Neural cell (in vitro differentiated cells): ENCODE data around the gene PLXNA4. TPM values are rescaled to one million over a fixed set of nuclear protein-coding genes. Genes with fewer than 3 reads are reported as not detected.

Experiments
- H2AFZ ChIP-seq: fragments of 200-600, 300-800 bp; sonication (generic), shearing (Covaris generic); 2 replicates; pipeline ENCODE4 v1.6.0; 2014; ENCODE audit warnings: low read depth, mild to moderate bottlenecking, antibody characterized with exemption, low read length, moderate library complexity
- H3F3A ChIP-seq: fragments of 200-600 bp; shearing (Covaris generic); 2 replicates; pipeline ENCODE4 v1.6.1; 2016; ENCODE audit warnings: mild to moderate bottlenecking, moderate library complexity, mixed read lengths, antibody characterized with exemption, low read length; ENCODE audit not compliant: insufficient read depth, poor library complexity, severe bottlenecking
- H3K27ac ChIP-seq: fragments of 200-600, 300-800 bp; sonication (generic), shearing (Covaris generic); 2 replicates; pipeline ENCODE4 v1.5.1; 2014; ENCODE audit warnings: mild to moderate bottlenecking, low read length, moderate library complexity
- H3K27me3 ChIP-seq: fragments of 300-800, 200-600 bp; sonication (generic), shearing (Covaris generic); 2 replicates; pipeline ENCODE4 v1.6.0; 2014; ENCODE audit warnings: mild to moderate bottlenecking, low read depth, low read length, moderate library complexity; ENCODE audit not compliant: insufficient read depth
- H3K36me3 ChIP-seq: fragments of 300-800, 200-600 bp; sonication (generic), shearing (Covaris generic); 2 replicates; pipeline ENCODE4 v1.5.1; 2014; ENCODE audit warnings: mild to moderate bottlenecking, antibody characterized with exemption, low read length, moderate library complexity; ENCODE audit not compliant: insufficient read depth
- H3K4me2 ChIP-seq: fragments of 300-800, 200-600 bp; sonication (generic), shearing (Covaris generic); 2 replicates; pipeline ENCODE4 v1.6.0; 2014; ENCODE audit warnings: mild to moderate bottlenecking, low read length
- H3K4me3 ChIP-seq: fragments of 300-800, 200-600 bp; sonication (generic), shearing (Covaris generic); 2 replicates; pipeline ENCODE4 v1.5.1; 2014; ENCODE audit warnings: mild to moderate bottlenecking, low read length, moderate library complexity
- H3K79me2 ChIP-seq: fragments of 200-600 bp; shearing (Covaris generic); replicated peaks from 2 replicates; pipeline ENCODE4 v1.6.0; 2014; ENCODE audit warnings: mild to moderate bottlenecking, low read length, moderate library complexity; ENCODE audit not compliant: insufficient read depth
- H3K9ac ChIP-seq: fragments of 300-800, 200-600 bp; sonication (generic), shearing (Covaris generic); 2 replicates; pipeline ENCODE4 v1.6.1; 2016; ENCODE audit warnings: mild to moderate bottlenecking, low read length, mixed read lengths
- H3K9me2 ChIP-seq: fragments of 200-600 bp; shearing (Covaris generic); 2 replicates; pipeline ENCODE4 v1.6.1; 2016; ENCODE audit warnings: mild to moderate bottlenecking, low read length, mixed read lengths; ENCODE audit not compliant: insufficient read depth
- H3K9me3 ChIP-seq: fragments of 200-600, 300-800 bp; sonication (generic), shearing (Covaris generic); 2 replicates; pipeline ENCODE4 v1.6.1; 2016; ENCODE audit warnings: mild to moderate bottlenecking, mixed run types, low read length, moderate library complexity, mixed read lengths
- H4K20me1 ChIP-seq: fragments of 200-600 bp; shearing (Covaris generic); 2 replicates; pipeline ENCODE4 v1.6.1; 2016; ENCODE audit warnings: mild to moderate bottlenecking, mixed run types; ENCODE audit not compliant: insufficient read depth
- EP300 ChIP-seq: fragments of 450-650 bp; conservative IDR thresholded peaks from 2 replicates; pipeline ENCODE4 v1.6.1; 2014; ENCODE audit warnings: antibody characterized with exemption, mild to moderate bottlenecking, moderate library complexity; ENCODE audit not compliant: poor library complexity, severe bottlenecking
- EZH2 ChIP-seq: fragments of 200-600, 300-800 bp; shearing (Covaris generic), sonication (generic); IDR thresholded peaks from 2 replicates; pipeline ENCODE4 v1.6.1; 2014; ENCODE audit warnings: antibody characterized with exemption, low read length, borderline replicate concordance, mild to moderate bottlenecking; ENCODE audit not compliant: insufficient read depth, poor library complexity, severe bottlenecking
- MXI1 ChIP-seq: fragments of 450-650 bp; conservative IDR thresholded peaks from 2 replicates; pipeline ENCODE4 v1.6.1; 2014; ENCODE audit warnings: antibody characterized with exemption, mild to moderate bottlenecking; ENCODE audit not compliant: poor library complexity, severe bottlenecking
- POLR2AphosphoS5 ChIP-seq: IDR thresholded peaks from 2 replicates; pipeline ENCODE4 v1.6.1; 2012
- RAD21 ChIP-seq: fragments of 450-650 bp; conservative IDR thresholded peaks from 2 replicates; pipeline ENCODE4 v1.6.1; 2014; ENCODE audit warnings: antibody characterized with exemption, mild to moderate bottlenecking, moderate library complexity
- SMC3 ChIP-seq: fragments of 450-650 bp; conservative IDR thresholded peaks from 2 replicates; pipeline ENCODE4 v1.6.1; 2014; ENCODE audit warnings: antibody characterized with exemption, mild to moderate bottlenecking, moderate library complexity; ENCODE audit not compliant: poor library complexity
- TAF1 ChIP-seq: IDR thresholded peaks from 2 replicates; pipeline ENCODE4 v1.6.1; 2012; ENCODE audit warnings: low read depth
- polyA plus RNA-seq: library from polyadenylated mRNA; depleted of rRNA; stranded (reverse); fragments of >200 nt; gene quantifications from 2 replicates; pipeline ENCODE4 v1.2.3, GENCODE V29; 2014
- TF ChIP-seq, protein P1 (sequence below): fragments of 450-650 bp; IDR thresholded peaks from 2 replicates; pipeline ENCODE4 v1.5.1; 2014; ENCODE audit warnings: antibody characterized with exemption, mild to moderate bottlenecking, moderate library complexity; ENCODE audit not compliant: poor library complexity, severe bottlenecking
- TF ChIP-seq, protein P2 (sequence below): IDR thresholded peaks from 2 replicates; pipeline ENCODE4 v1.6.1; 2012; ENCODE audit warnings: borderline replicate concordance

PLXNA4 gene
- polyA plus RNA-seq, 1 donor from 2014 or later, result 7.2 TPM

DNA sequence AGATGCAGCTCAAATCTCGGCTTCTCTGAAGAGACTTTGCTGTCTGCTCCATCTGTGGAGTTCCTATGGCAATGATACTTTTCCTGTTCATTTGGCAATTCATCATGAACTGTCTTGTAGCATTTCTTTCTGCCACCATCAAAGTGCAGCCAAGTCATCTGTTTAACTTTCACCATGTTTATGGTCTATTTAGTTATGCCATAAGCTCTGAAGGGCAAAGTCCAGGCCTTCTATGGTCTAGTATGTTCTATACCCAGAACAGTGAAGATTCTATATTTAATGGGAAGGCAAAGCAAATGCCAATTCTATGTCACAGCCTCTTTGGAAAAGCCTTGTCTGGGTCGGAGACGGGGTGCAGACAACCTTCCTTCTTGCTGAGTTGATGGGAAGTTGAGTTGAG is 472.6 kb downstream of the PLXNA4 start:
- Histone ChIP-seq H3K79me2 (no peaks in the 10 kb centered on the region), H3K27ac (no peak overlapping the region), H3K4me2 (no peak overlapping the region), H3K36me3 (no peaks in the 10 kb centered on the region), H2AFZ (no peak overlapping the region), H3K9me2 (no peaks in the 10 kb centered on the region), H3F3A (no peaks in the 10 kb centered on the region), H4K20me1 (no peaks in the 10 kb centered on the region), H3K9me3 (no peaks in the 10 kb centered on the region), H3K4me3 (no peak overlapping the region), H3K9ac (no peak overlapping the region), H3K27me3 (no peaks in the 10 kb centered on the region)
- TF ChIP-seq, protein P1, sequence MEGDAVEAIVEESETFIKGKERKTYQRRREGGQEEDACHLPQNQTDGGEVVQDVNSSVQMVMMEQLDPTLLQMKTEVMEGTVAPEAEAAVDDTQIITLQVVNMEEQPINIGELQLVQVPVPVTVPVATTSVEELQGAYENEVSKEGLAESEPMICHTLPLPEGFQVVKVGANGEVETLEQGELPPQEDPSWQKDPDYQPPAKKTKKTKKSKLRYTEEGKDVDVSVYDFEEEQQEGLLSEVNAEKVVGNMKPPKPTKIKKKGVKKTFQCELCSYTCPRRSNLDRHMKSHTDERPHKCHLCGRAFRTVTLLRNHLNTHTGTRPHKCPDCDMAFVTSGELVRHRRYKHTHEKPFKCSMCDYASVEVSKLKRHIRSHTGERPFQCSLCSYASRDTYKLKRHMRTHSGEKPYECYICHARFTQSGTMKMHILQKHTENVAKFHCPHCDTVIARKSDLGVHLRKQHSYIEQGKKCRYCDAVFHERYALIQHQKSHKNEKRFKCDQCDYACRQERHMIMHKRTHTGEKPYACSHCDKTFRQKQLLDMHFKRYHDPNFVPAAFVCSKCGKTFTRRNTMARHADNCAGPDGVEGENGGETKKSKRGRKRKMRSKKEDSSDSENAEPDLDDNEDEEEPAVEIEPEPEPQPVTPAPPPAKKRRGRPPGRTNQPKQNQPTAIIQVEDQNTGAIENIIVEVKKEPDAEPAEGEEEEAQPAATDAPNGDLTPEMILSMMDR, result no peak
- TF ChIP-seq MXI1, result no peak
- TF ChIP-seq TAF1, result no peak
- no peak for TF ChIP-seq RAD21
- TF ChIP-seq EP300, result no peak
- no peak for TF ChIP-seq EZH2
- TF ChIP-seq, protein P2, sequence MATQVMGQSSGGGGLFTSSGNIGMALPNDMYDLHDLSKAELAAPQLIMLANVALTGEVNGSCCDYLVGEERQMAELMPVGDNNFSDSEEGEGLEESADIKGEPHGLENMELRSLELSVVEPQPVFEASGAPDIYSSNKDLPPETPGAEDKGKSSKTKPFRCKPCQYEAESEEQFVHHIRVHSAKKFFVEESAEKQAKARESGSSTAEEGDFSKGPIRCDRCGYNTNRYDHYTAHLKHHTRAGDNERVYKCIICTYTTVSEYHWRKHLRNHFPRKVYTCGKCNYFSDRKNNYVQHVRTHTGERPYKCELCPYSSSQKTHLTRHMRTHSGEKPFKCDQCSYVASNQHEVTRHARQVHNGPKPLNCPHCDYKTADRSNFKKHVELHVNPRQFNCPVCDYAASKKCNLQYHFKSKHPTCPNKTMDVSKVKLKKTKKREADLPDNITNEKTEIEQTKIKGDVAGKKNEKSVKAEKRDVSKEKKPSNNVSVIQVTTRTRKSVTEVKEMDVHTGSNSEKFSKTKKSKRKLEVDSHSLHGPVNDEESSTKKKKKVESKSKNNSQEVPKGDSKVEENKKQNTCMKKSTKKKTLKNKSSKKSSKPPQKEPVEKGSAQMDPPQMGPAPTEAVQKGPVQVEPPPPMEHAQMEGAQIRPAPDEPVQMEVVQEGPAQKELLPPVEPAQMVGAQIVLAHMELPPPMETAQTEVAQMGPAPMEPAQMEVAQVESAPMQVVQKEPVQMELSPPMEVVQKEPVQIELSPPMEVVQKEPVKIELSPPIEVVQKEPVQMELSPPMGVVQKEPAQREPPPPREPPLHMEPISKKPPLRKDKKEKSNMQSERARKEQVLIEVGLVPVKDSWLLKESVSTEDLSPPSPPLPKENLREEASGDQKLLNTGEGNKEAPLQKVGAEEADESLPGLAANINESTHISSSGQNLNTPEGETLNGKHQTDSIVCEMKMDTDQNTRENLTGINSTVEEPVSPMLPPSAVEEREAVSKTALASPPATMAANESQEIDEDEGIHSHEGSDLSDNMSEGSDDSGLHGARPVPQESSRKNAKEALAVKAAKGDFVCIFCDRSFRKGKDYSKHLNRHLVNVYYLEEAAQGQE, result no peak
- no peak for TF ChIP-seq SMC3
- TF ChIP-seq POLR2AphosphoS5, result no peak

DNA sequence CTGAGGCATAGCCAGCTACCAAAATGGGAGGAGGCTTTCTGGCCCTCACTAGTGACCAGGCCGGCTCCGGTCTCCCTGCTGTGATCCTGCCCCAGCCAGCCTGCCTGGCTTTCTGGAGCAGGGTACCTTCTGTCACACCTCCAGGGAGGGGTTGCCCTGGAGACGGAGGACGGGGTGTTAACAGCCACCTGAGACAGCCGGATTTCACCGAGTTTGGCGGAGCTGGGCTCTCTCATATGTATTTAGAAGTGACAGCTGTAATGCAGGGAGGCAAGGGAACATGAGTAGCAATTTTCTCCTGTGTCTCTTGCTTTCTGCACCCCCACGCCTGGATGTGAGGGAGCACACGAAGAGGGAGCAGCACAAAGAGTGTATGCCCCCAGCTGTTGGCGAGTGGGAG is 473.3 kb downstream of the PLXNA4 start:
- H3K36me3 ChIP-seq, result no peaks in the 10 kb centered on the region
- TF ChIP-seq EZH2 (no peak), SMC3 (no peak), POLR2AphosphoS5 (no peak), EP300 (no peak), MXI1 (no peak), RAD21 (no peak), TAF1 (no peak)
- TF ChIP-seq, protein P2, result no peak
- TF ChIP-seq, protein P1, result no peak

More for the DNA sequence above, 473.3 kb downstream of the PLXNA4 start:
- H3K79me2 ChIP-seq, result no peaks in the 10 kb centered on the region
- no peaks in the 10 kb centered on the region for H3K27me3 ChIP-seq
- H3K4me3 ChIP-seq, result no peak overlapping the region
- no peaks in the 10 kb centered on the region for H4K20me1 ChIP-seq
- H3K9me2 ChIP-seq, result no peaks in the 10 kb centered on the region
- H3K9me3 ChIP-seq, result no peaks in the 10 kb centered on the region
- no peak overlapping the region for H3K9ac ChIP-seq
- H3K4me2 ChIP-seq, result no peak overlapping the region
- H3K27ac ChIP-seq, result no peak overlapping the region
- no peaks in the 10 kb centered on the region for H3F3A ChIP-seq
- H2AFZ ChIP-seq, result no peak overlapping the region
